ENCODE measurements around the gene MT1H. TPM values are rescaled to one million over a fixed set of nuclear protein-coding genes. Genes with fewer than 3 reads are reported as not detected.

Gene MT1H
- total RNA-seq, 6 experiments from 2014 or later: not detected

DNA sequence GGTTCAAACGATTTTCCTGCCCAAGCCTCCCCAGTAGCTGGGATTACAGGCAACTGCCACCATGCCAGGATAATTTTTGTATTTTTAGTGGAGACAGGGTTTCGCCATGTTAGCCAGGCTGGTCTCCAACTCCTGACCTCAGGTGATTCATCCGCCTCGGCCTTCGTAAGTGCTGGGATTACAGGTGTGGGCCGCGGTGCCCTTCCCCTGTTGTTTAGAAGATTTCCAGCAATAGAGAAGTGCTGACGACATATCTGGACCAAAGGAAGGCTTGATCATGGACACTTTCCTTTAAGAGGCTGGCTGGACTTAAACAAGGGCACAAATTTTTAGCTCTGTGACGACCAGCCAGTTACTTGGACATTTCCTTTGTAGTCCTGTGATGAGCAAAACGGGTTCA lies 38.4 kb upstream of the MT1H start:
- Mint-ChIP-seq H3K27ac (no peak overlapping the region), H3K4me1 (ENCODE audit: low read depth) (peaks cover 32% of the 10 kb centered on the region), H3K27me3 (ENCODE audit: insufficient read depth) (peaks cover 23% of the 10 kb centered on the region), H3K4me3 (no peak overlapping the region), H3K9me3 (no peaks in the 10 kb centered on the region), H3K36me3 (ENCODE audit: low read depth) (peaks cover 12% of the 10 kb centered on the region; the same call in 1 of the 2 replicates)
- TF ChIP-seq, protein P1, sequence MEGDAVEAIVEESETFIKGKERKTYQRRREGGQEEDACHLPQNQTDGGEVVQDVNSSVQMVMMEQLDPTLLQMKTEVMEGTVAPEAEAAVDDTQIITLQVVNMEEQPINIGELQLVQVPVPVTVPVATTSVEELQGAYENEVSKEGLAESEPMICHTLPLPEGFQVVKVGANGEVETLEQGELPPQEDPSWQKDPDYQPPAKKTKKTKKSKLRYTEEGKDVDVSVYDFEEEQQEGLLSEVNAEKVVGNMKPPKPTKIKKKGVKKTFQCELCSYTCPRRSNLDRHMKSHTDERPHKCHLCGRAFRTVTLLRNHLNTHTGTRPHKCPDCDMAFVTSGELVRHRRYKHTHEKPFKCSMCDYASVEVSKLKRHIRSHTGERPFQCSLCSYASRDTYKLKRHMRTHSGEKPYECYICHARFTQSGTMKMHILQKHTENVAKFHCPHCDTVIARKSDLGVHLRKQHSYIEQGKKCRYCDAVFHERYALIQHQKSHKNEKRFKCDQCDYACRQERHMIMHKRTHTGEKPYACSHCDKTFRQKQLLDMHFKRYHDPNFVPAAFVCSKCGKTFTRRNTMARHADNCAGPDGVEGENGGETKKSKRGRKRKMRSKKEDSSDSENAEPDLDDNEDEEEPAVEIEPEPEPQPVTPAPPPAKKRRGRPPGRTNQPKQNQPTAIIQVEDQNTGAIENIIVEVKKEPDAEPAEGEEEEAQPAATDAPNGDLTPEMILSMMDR (IDR thresholded peaks at IDR 0.05): no peak
- no peak for DNase-seq

DNA sequence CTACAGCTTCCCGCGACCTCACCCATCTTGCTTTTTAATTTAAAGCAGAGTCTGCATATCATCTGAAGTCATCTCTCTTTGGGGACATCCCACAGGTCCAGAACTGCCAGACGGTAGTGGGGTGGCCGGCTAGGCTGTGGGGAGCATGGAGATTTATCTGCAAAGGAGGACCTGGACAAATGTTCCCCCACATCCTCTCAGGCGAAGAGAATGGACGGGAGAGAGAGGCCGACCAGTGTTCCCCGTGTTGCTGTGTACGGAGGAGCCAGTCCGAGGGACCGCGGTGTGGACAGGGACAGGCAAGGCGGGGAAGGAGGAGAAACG lies 37.8 kb upstream of the MT1H start:
- no peak overlapping the region for H3K27ac Mint-ChIP-seq
- peaks cover 28% of the 10 kb centered on the region for H3K27me3 Mint-ChIP-seq (ENCODE audit: insufficient read depth)
- H3K9me3 Mint-ChIP-seq: no peaks in the 10 kb centered on the region
- peak overlapping the region; percentile 84 for H3K4me3 Mint-ChIP-seq
- TF ChIP-seq, protein P1 (IDR thresholded peaks at IDR 0.05): no peak
- H3K36me3 Mint-ChIP-seq (ENCODE audit: low read depth): peaks cover 6% of the 10 kb centered on the region; the same call in 1 of the 2 replicates
- no peak for DNase-seq
- peaks cover 29% of the 10 kb centered on the region for H3K4me1 Mint-ChIP-seq (ENCODE audit: low read depth)

DNA sequence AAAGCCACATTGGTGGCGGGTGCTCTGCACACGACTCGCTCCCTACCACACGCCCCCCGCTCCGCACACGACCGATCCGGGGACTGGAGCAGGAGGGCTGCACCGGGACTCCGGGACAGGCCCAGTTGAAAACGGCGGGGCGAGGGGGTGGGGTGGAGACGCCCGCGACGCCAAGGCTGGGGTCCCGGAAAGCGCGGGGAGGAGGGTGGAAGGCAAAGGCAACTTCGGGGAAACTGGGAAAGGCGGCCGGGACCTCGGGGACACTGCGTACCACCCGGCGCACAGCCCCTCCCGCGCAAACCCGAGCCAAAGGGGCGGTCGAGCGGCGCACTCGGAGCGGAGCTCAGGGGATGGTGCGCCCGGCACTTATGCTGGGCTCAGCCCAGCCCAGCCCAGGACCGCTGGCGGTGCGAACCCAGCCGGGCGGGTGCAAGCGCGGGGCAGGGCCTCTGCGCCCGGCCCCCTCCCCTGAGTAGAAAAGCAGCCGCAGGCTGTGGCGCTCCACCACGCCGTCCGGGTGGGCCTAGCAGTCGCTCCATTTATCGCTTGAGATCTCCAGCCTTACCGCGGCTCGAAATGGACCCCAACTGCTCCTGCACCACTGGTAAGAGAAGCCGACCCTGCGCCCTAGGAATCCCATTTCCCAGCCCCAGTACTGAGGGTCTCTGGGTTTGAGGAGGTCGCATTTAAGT lies 37.3 kb upstream of the MT1H start, which contains the start of gene MT1M:
MT1M (plus strand) TSS at position 504 of the 692 bp plus-strand sequence; CDS start at position 577, 73 bp downstream.
- H3K9me3 Mint-ChIP-seq: no peaks in the 10 kb centered on the region
- peak within 1 kb of the TSS; percentile 84 for H3K4me3 Mint-ChIP-seq
- no peak for DNase-seq
- peaks cover 33% of the 10 kb centered on the region for H3K27me3 Mint-ChIP-seq (ENCODE audit: insufficient read depth)
- peaks cover 24% of the 10 kb centered on the region for H3K4me1 Mint-ChIP-seq (ENCODE audit: low read depth)
- peaks cover under 1% of the 10 kb centered on the region; the same call in 1 of the 2 replicates for H3K36me3 Mint-ChIP-seq (ENCODE audit: low read depth)
- no peak within 1 kb of the TSS for H3K27ac Mint-ChIP-seq
- TF ChIP-seq, protein P1 (IDR thresholded peaks at IDR 0.05): no peak

DNA sequence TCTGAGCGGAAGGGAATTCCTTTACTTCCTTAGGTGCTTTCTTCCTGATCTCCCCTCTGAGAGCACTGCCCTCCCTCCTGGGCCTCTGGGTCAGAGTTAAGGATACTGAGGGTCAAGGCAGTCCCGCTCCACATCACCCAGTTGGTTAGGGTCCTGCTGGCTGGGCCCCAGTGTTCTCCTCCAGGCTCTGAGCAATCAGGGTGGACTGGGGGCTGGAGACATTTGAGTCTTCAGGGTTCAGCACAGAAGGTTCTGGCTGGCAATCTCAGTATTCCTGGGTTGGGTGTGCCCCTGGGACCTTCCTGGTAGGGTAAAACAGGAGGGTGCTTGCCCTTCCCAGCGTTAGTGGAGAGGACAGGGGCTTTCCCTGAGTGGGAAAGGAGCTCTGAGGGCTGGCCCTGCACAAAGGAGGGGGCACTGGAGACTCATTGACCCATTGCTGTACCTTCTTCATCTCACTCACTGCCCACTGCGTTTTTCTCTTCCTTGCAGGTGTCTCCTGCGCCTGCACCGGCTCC lies 36.7 kb upstream of the MT1H start:
- Mint-ChIP-seq H3K4me1 (ENCODE audit: low read depth) (peaks cover 26% of the 10 kb centered on the region), H3K27me3 (ENCODE audit: insufficient read depth) (peaks cover 39% of the 10 kb centered on the region), H3K9me3 (no peaks in the 10 kb centered on the region), H3K4me3 (peak overlapping the region; percentile 84), H3K36me3 (ENCODE audit: low read depth) (no peaks in the 10 kb centered on the region; the same call in 1 of the 2 replicates), H3K27ac (no peak overlapping the region)
- no peak for DNase-seq
- TF ChIP-seq, protein P1 (IDR thresholded peaks at IDR 0.05): no peak

DNA sequence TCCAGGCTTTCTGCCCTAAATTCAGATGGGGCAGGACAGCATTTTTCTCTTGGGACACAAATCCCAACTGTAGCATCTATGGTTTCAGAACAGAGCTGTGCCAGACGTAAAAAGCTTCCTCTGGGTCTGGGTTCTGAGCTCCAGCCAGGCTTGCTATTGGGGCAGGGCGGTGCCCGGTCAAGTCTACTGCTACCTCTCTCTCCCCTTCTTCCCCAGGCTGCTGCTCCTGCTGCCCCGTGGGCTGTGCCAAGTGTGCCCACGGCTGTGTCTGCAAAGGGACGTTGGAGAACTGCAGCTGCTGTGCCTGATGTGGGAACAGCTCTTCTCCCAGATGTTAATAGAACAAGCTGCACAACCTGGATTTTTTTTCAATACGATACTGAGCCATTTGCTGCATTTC lies 36.1 kb upstream of the MT1H start:
- TF ChIP-seq, protein P1 (IDR thresholded peaks at IDR 0.05): no peak
- Mint-ChIP-seq H3K27me3 (ENCODE audit: insufficient read depth) (peaks cover 43% of the 10 kb centered on the region), H3K27ac (no peak overlapping the region), H3K4me1 (ENCODE audit: low read depth) (peaks cover 27% of the 10 kb centered on the region), H3K9me3 (no peaks in the 10 kb centered on the region), H3K4me3 (no peak overlapping the region), H3K36me3 (ENCODE audit: low read depth) (no peaks in the 10 kb centered on the region; the same call in 1 of the 2 replicates)
- DNase-seq: no peak
